Osteoblast (primary cell): ENCODE results near the gene SERPINA9. TPM values are rescaled to one million over a fixed set of nuclear protein-coding genes. Genes with fewer than 3 reads are reported as not detected.
A peak's percentile ranks its signal among the peaks of the same experiment; 100 is the strongest.

Experiments used
- DNase-seq: peaks from one replicate; pipeline ENCODE4 v3.0.0; 2011; ENCODE audit warnings: low spot score, mixed read lengths; ENCODE audit not compliant: insufficient read length; ENCODE audit errors: missing footprints
- H2AFZ ChIP-seq: 2 replicates; pipeline ENCODE4 v1.6.0; 2011; ENCODE audit warnings: mild to moderate bottlenecking, low read length
- H3K27ac ChIP-seq: 2 replicates; pipeline ENCODE4 v1.5.1; 2011; ENCODE audit warnings: mild to moderate bottlenecking, low read depth, low read length, moderate library complexity
- H3K27me3 ChIP-seq: 2 replicates; pipeline ENCODE4 v1.6.0; 2012; ENCODE audit warnings: mild to moderate bottlenecking, control low read depth, inconsistent platforms, low read length, moderate library complexity; ENCODE audit not compliant: insufficient read depth
- H3K36me3 ChIP-seq: 2 replicates; pipeline ENCODE4 v1.5.1; 2011; ENCODE audit warnings: mild to moderate bottlenecking, low read length, control low read depth, moderate library complexity; ENCODE audit not compliant: insufficient read depth
- H3K4me1 ChIP-seq: 2 replicates; pipeline ENCODE4 v1.5.1; 2011; ENCODE audit warnings: mild to moderate bottlenecking, low read length, control low read depth, moderate library complexity; ENCODE audit not compliant: insufficient read depth
- H3K4me2 ChIP-seq: 2 replicates; pipeline ENCODE4 v1.6.0; 2011; ENCODE audit warnings: mild to moderate bottlenecking, low read length; ENCODE audit not compliant: insufficient read depth
- H3K4me3 ChIP-seq: fragments of 200-600 bp; sonication (generic); 3 replicates; pipeline ENCODE4 v1.5.1; 2012; ENCODE audit warnings: mild to moderate bottlenecking, low read length, inconsistent platforms; ENCODE audit not compliant: insufficient read depth
- H3K79me2 ChIP-seq: 2 replicates; pipeline ENCODE4 v1.6.0; 2012; ENCODE audit warnings: mild to moderate bottlenecking, low read length, control low read depth, inconsistent platforms; ENCODE audit not compliant: insufficient read depth
- H3K9me3 ChIP-seq: 2 replicates; pipeline ENCODE4 v1.5.1; 2011; ENCODE audit warnings: low read depth, low read length, control low read depth
- H4K20me1 ChIP-seq: 2 replicates; pipeline ENCODE4 v1.6.0; 2012; ENCODE audit warnings: mild to moderate bottlenecking, low read length, control low read depth; ENCODE audit not compliant: insufficient read depth
- CTCF ChIP-seq: IDR thresholded peaks from 2 replicates; pipeline ENCODE4 v1.5.1; 2011; ENCODE audit warnings: mild to moderate bottlenecking, low read depth, low read length, moderate library complexity; ENCODE audit errors: extremely low read depth
- total RNA-seq: library from RNA; depleted of rRNA; stranded (reverse); fragments of >200 nt; gene quantifications from 2 replicates; pipeline ENCODE4 v1.2.3, GENCODE V29; 2012

SERPINA9 gene
- total RNA-seq, 1 donor: under 0.01 TPM

GRCh38 chr14:94462763-94463572 lies 13.0 kb downstream of the SERPINA9 start:
- Histone ChIP-seq H3K4me1 (peaks cover 11% of the 10 kb centered on the region), H3K4me3 (no peak overlapping the region), H3K27ac (no peak overlapping the region), H3K79me2 (no peaks in the 10 kb centered on the region), H3K4me2 (no peak overlapping the region), H3K9me3 (peaks cover 6% of the 10 kb centered on the region), H2AFZ (no peak overlapping the region), H3K27me3 (no peaks in the 10 kb centered on the region), H4K20me1 (no peaks in the 10 kb centered on the region), H3K36me3 (no peaks in the 10 kb centered on the region)
- DNase-seq: no peak
- TF ChIP-seq CTCF: no peak

- no peak overlapping the region for H2AFZ ChIP-seq
- H3K4me3 ChIP-seq: no peak overlapping the region
- H3K4me1 ChIP-seq: peaks cover 11% of the 10 kb centered on the region
- no peak overlapping the region for H3K27ac ChIP-seq
- no peaks in the 10 kb centered on the region for H3K36me3 ChIP-seq
- H4K20me1 ChIP-seq: no peaks in the 10 kb centered on the region
- no peak for TF ChIP-seq CTCF
- no peaks in the 10 kb centered on the region for H3K27me3 ChIP-seq
- no peaks in the 10 kb centered on the region for H3K79me2 ChIP-seq
- H3K9me3 ChIP-seq: peaks cover 6% of the 10 kb centered on the region
- H3K4me2 ChIP-seq: no peak overlapping the region
- DNase-seq: peak; percentile 54
These were observed 13.8 kb downstream of the SERPINA9 start for GRCh38 chr14:94462219-94462551.

DNA sequence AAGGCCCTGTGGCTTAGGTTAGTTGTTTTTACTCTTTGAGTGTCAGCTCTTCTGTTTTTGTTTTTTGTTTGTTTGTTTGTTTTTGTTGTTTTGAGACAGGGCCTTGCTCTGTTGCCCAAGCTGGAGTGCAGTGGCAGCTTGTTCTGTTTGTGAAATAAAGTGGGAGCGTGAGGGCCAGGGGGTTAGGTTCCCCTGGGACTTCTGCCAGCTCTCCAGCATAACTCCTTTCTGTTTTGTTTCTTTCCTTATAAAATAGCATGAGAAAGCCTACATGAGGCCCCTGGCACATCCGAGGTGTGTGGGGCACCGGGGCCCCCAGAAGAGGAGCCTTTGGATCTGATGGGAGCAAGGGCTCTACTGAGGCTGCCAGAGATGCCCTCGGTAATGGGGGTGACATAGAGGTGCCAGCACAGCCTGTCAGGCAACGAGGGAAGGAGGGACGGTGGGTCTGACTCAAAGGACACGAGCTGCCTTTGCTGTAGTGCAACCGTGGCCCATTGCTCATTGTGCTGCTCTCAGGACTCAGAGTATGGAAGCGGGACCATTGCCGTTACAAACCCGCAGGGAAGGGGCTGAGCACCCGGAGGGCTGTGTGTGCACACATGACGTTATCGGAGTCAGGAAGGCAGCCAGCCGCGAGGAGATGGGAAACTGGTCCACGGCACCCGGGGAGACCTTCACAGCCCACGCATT lies 14.3 kb downstream of the SERPINA9 start:
- no peak for DNase-seq
- Histone ChIP-seq H3K4me3 (no peak overlapping the region), H3K27ac (no peak overlapping the region), H3K4me2 (no peak overlapping the region), H4K20me1 (no peaks in the 10 kb centered on the region), H3K36me3 (no peaks in the 10 kb centered on the region), H3K27me3 (no peaks in the 10 kb centered on the region), H3K9me3 (peaks cover 6% of the 10 kb centered on the region), H3K79me2 (no peaks in the 10 kb centered on the region), H3K4me1 (peaks cover 11% of the 10 kb centered on the region), H2AFZ (no peak overlapping the region)
- TF ChIP-seq CTCF: no peak
